Testis (tissue), 2 donors: Measurements from ENCODE around the gene DPP9.

Source experiments
- CTCF ChIP-seq, 3 experiments: fragments of 450-650 bp in 2 of 3; fragments of 200-600 bp in 1 of 3; sonication (generic) in 1 of 3; IDR thresholded peaks; one replicate each; pipeline ENCODE4 v1.5.1; 2016 to 2019; ENCODE audit warnings: antibody characterized with exemption in 3 of 3, mild to moderate bottlenecking in 2 of 3, moderate library complexity in 1 of 3
- POLR2A ChIP-seq: fragments of 450-650 bp; IDR thresholded peaks from one replicate; pipeline ENCODE4 v1.6.1; 2017; ENCODE audit warnings: antibody characterized with exemption, mild to moderate bottlenecking, moderate library complexity

GRCh38 chr19:4671185-4671851 is 52.3 kb downstream of the DPP9 start:
- TF ChIP-seq CTCF (IDR thresholded peaks at IDR 0.05) (no peak), POLR2A (no peak)
